ENCODE measurements around the gene TBC1D20.

GRCh38 chr20:504632-505075 lies 42.3 kb upstream of the TBC1D20 start:
- TF ChIP-seq POLR2A (IDR thresholded peaks at IDR 0.05; ENCODE audit: low read depth, low read length) (no peak), CTCF (IDR thresholded peaks at IDR 0.05; ENCODE audit: extremely low read depth in 1 of 2, insufficient read depth in 1 of 2, low read depth in 1 of 2, low read length in 2 of 2) (no peak)
